ENCODE data around the gene ZNF664. TPM values are rescaled to one million over a fixed set of nuclear protein-coding genes. Genes with fewer than 3 reads are reported as not detected.
A peak's percentile ranks its signal among the peaks of the same experiment; 100 is the strongest.

The ZNF664 gene
- total and polyA plus RNA-seq, 2 of the 4 experiments (the other 2 are of a cell fraction) = 29.9 to 32.6 TPM

- no peaks in the 10 kb centered on the region for H3K27me3 ChIP-seq (ENCODE audit: control insufficient read depth, insufficient read depth, low read length)
- H3K9me1 ChIP-seq (ENCODE audit: insufficient read depth, low read length) = peaks cover 6% of the 10 kb centered on the region; the same call in 1 of the 2 replicates
- in situ Hi-C loops (cut with MboI; ENCODE audit: low sequenced_read_pairs) = no loop called here
- intact Hi-C loops (cut with micrococcal nuclease) = loop anchor here (1.0 to 5.0 kb wide), 4 partner anchors 35 to 231 kb away; partner anchors contain the start of genes CCDC92 and ZNF664
- no peak overlapping the region for H2BK15ac ChIP-seq (ENCODE audit: low read depth, low read length)
- DNase-seq (peak; percentile 71), ATAC-seq (ENCODE audit: low read depth) (peak; percentile 73)
- no peak overlapping the region for H3K56ac ChIP-seq (ENCODE audit: extremely low read depth, insufficient read depth, low read length)
- H3K79me1 ChIP-seq (ENCODE audit: low read depth in 1 of 2, low read length in 2 of 2) = no peaks in the 10 kb centered on the region
- H2AK5ac ChIP-seq (ENCODE audit: low read depth, low read length) = peak overlapping the region; percentile 20; the same call in 1 of the 2 replicates
- no peaks in the 10 kb centered on the region for H3K36me3 ChIP-seq (ENCODE audit: control insufficient read depth, insufficient read depth, low read length)
- no peak overlapping the region for H2AFZ ChIP-seq (replicated peaks; ENCODE audit: low read length, poor library complexity)
- no peaks in the 10 kb centered on the region for H4K20me1 ChIP-seq (ENCODE audit: insufficient read depth, low read length)
- no peak overlapping the region for H3K9ac ChIP-seq (ENCODE audit: low read depth, low read length)
- H3K23ac ChIP-seq (ENCODE audit: low read depth, low read length) = no peak overlapping the region
- H4K5ac ChIP-seq (ENCODE audit: low read depth, low read length) = no peak overlapping the region
- H3K18ac ChIP-seq (ENCODE audit: low read depth, low read length) = no peak overlapping the region
- H2BK5ac ChIP-seq (ENCODE audit: low read depth, low read length, poor library complexity, severe bottlenecking) = no peak overlapping the region
- H2BK120ac ChIP-seq (ENCODE audit: low read depth, low read length) = no peak overlapping the region
- ChIA-PET CTCF (interaction anchor here (0.7 to 1.5 kb wide), 10 partner anchors 11 to 289 kb away, joined by 3 to 11 read pairs (median 3); no protein-coding TSS in a partner anchor), POLR2A (ENCODE audit: unreplicated experiment) (no interaction called here)
- H3K14ac ChIP-seq (replicated peaks; ENCODE audit: low read depth, low read length) = no peak overlapping the region
- no peak overlapping the region for H3K4me3 ChIP-seq (ENCODE audit: insufficient read depth, low read depth, low read length)
- H3K9me3 ChIP-seq (ENCODE audit: control insufficient read depth, insufficient read depth, low read length) = no peaks in the 10 kb centered on the region
- no peak overlapping the region for H4K91ac ChIP-seq (ENCODE audit: insufficient read depth, low read depth, low read length)
- no peak overlapping the region for H4K8ac ChIP-seq (ENCODE audit: low read depth in 2 of 2, low read length in 2 of 2)
- WGBS, 2 experiments (ENCODE audit: extremely low coverage in 2 of 2, insufficient read length in 1 of 2) = 34% methylated on average over 2 of the region's 9 CpGs; no CpG with 5 or more reads in 1 of the 2 experiments
- TF ChIP-seq RAD21 (IDR thresholded peaks at IDR 0.05; ENCODE audit: low read length) (peak; percentile 82), FOS (IDR thresholded peaks at IDR 0.05; ENCODE audit: low read depth, low read length) (no peak), SMC3 (IDR thresholded peaks at IDR 0.05; ENCODE audit: low read depth, low read length) (peak; percentile 80), CTCF (conservative IDR thresholded peaks at IDR 0.05; ENCODE audit: low read depth, low read length) (peak; percentile 85)
- no peak overlapping the region for H2AK9ac ChIP-seq (replicated peaks; ENCODE audit: low read depth, low read length, poor library complexity)
- no peak overlapping the region for H3K4ac ChIP-seq (ENCODE audit: low read depth, low read length)
- H3K27ac ChIP-seq (ENCODE audit: insufficient read depth, low read length) = no peak overlapping the region
- no peak overlapping the region for H3K4me2 ChIP-seq (ENCODE audit: low read depth, low read length)
- H3K4me1 ChIP-seq (ENCODE audit: control insufficient read depth, insufficient read depth, low read length) = peaks cover 8% of the 10 kb centered on the region; the same call in 1 of the 2 replicates
- dilution Hi-C loops (cut with HindIII; ENCODE audit: low sequenced_read_pairs, unreplicated experiment) = no loop called here
- no peak overlapping the region for H2BK20ac ChIP-seq (ENCODE audit: low read depth, low read length)
- no TSS peak for BruUV-seq (replicated peaks)
These were observed 59.4 kb downstream of the ZNF664 start for GRCh38 chr12:124032265-124032886.

All from IMR-90 (cell line).